ENCODE measurements around the gene TST.

The TST gene

DNA sequence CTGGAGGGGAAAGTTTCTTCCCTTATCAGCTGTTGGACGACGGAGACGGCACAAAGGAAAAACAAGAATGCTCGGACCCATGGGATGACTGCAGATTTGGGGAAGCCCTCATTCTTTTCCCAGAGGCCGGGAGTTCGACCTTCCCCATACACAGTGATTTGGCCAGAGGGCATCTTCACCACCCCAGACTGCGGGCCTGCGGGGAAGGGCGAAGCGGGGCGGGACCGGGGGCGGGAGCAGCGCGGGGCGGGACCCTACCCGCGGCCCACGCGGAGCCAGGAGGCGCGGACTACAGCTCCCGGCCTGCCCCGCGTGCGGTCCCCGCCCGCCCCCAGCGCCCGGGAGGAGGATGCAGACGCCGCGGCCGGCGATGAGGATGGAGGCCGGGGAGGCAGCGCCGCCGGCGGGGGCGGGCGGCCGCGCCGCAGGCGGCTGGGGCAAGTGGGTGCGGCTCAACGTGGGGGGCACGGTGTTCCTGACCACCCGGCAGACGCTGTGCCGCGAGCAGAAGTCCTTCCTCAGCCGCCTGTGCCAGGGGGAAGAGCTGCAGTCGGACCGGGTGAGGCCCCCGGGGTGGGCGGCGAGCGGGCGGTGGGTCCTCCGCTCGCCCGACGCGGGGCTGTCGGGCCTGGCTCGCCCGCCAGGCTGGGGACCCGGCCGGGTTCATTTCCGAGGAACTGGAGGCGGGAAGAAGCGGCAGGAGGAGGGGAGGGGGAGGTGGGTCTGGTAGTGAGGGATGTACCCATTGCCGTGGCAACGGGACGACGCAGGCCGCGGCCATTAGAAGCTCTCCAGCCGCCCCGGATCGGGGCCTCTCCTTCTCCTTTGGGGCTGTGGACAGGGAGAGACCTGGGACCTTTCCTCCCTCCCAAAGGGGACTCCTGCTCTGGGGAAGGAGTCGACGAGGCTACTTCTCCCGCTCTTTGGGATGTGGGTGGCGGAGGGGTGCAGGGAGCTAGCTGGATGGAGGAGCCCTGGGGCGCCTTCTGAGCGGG is 32.4 kb upstream of the TST start, which contains the start of gene KCTD17:
TSS of gene KCTD17 (plus strand) at position 352 of the 995 bp plus-strand sequence. CDS start at position 371, 19 bp downstream.
- DNase-seq = peak; percentile 74
- Mint-ChIP-seq H3K27me3 (ENCODE audit: low read depth, poor library complexity) (peaks cover 6% of the 10 kb centered on the region), H3K4me3 (peak within 1 kb of the TSS; percentile 88), H3K4me1 (peaks cover 19% of the 10 kb centered on the region), H3K9me3 (no peaks in the 10 kb centered on the region), H3K27ac (peak within 1 kb of the TSS; percentile 13), H3K36me3 (ENCODE audit: low read depth) (no peaks in the 10 kb centered on the region)
- TF ChIP-seq, protein P1, sequence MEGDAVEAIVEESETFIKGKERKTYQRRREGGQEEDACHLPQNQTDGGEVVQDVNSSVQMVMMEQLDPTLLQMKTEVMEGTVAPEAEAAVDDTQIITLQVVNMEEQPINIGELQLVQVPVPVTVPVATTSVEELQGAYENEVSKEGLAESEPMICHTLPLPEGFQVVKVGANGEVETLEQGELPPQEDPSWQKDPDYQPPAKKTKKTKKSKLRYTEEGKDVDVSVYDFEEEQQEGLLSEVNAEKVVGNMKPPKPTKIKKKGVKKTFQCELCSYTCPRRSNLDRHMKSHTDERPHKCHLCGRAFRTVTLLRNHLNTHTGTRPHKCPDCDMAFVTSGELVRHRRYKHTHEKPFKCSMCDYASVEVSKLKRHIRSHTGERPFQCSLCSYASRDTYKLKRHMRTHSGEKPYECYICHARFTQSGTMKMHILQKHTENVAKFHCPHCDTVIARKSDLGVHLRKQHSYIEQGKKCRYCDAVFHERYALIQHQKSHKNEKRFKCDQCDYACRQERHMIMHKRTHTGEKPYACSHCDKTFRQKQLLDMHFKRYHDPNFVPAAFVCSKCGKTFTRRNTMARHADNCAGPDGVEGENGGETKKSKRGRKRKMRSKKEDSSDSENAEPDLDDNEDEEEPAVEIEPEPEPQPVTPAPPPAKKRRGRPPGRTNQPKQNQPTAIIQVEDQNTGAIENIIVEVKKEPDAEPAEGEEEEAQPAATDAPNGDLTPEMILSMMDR (IDR thresholded peaks at IDR 0.05) = no peak

DNA sequence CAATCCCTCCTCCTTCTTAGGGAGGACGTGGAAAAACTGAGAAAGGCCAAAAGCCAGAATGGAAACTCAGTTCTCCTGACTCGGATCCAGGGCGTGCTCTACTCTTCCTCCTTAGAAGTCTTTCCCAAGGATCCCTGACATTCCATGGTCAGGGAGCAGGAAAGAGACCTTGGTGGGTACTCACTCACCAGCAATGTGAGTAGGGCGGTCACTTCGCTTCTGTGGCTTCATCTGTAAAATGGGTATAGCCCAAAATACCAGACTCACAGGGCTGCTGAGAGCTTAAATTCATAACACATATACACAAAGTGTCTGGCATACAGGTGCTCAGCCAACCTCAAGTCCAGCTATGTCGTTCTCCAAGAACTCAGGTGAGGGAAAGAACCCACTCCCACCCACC is 31.7 kb upstream of the TST start:
- no peak overlapping the region for H3K27ac Mint-ChIP-seq
- TF ChIP-seq, protein P1 (IDR thresholded peaks at IDR 0.05) = no peak
- peaks cover 6% of the 10 kb centered on the region for H3K27me3 Mint-ChIP-seq (ENCODE audit: low read depth, poor library complexity)
- H3K9me3 Mint-ChIP-seq = no peaks in the 10 kb centered on the region
- H3K4me1 Mint-ChIP-seq = peaks cover 19% of the 10 kb centered on the region
- no peak for DNase-seq
- H3K4me3 Mint-ChIP-seq = peak overlapping the region; percentile 88
- H3K36me3 Mint-ChIP-seq (ENCODE audit: low read depth) = no peaks in the 10 kb centered on the region

DNA sequence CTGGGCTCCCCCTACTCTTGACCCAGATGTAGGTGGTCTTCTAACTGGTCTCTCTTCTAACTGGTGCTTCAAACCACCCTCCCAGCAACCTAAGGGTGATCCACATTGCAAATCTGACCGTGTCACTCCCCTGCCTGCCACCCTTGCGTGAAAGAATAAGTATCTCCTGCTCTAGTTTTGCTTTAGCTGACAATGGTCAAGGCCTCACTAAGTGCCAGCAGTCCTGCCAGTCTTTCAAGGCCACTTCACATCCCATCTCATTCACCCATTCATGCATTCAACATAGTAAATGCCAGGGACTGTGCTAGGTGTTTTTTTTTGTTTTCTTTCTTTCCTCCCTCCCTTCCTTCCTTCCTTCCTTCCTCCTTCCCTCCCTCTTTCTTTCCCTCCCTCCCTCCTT is 30.0 kb upstream of the TST start:
- Mint-ChIP-seq H3K9me3 (no peaks in the 10 kb centered on the region), H3K27ac (no peak overlapping the region), H3K36me3 (ENCODE audit: low read depth) (no peaks in the 10 kb centered on the region), H3K27me3 (ENCODE audit: low read depth, poor library complexity) (peaks cover 9% of the 10 kb centered on the region), H3K4me3 (no peak overlapping the region), H3K4me1 (peaks cover 29% of the 10 kb centered on the region)
- no peak for DNase-seq
- TF ChIP-seq, protein P1 (IDR thresholded peaks at IDR 0.05) = no peak

DNA sequence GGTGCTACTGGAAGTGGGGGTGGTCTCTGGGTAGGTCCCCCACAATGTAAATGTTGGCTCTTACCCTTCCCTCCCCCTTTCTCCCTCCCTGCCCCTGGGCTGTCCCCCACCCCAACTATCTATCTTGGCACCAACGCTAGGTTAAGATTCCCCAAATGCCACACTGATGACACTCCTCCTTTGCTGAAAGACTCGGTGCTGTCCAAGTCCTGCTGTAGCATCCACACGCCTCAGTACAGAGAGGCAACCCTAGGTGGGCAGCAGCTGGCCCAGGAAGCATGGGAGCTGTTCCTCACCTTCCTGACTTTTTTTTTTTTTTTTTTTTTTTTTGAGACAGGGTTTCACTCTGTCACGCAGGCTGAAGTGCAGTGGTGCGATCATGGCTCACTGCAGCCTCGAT is 28.9 kb upstream of the TST start:
- Mint-ChIP-seq H3K9me3 (no peaks in the 10 kb centered on the region), H3K27ac (no peak overlapping the region), H3K36me3 (ENCODE audit: low read depth) (no peaks in the 10 kb centered on the region), H3K4me3 (no peak overlapping the region), H3K4me1 (peaks cover 33% of the 10 kb centered on the region), H3K27me3 (ENCODE audit: low read depth, poor library complexity) (peaks cover 8% of the 10 kb centered on the region)
- TF ChIP-seq, protein P1 (IDR thresholded peaks at IDR 0.05) = no peak
- no peak for DNase-seq

DNA sequence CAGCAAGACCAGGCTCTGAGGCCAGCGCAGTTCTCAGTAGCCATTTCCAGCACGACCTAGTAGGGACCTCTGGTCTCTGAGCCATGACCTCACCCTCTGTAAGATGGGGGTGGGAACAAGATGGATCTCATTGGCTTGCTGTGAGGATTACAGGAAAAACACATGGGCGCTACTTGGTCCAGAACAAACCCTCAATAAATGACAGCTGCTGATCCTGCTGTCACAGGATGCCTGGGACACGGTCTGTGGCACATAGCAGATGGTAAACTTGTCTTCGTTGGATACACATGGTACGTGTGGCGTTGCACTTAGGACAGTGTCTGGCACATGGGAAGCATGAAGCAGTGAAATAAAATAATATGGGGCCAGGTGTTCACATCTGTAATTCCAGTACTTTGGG is 27.8 kb upstream of the TST start:
- no peak overlapping the region for H3K27ac Mint-ChIP-seq
- H3K4me1 Mint-ChIP-seq = peaks cover 28% of the 10 kb centered on the region
- no peak overlapping the region for H3K4me3 Mint-ChIP-seq
- no peaks in the 10 kb centered on the region for H3K9me3 Mint-ChIP-seq
- no peak for DNase-seq
- peaks cover 3% of the 10 kb centered on the region for H3K27me3 Mint-ChIP-seq (ENCODE audit: low read depth, poor library complexity)
- no peaks in the 10 kb centered on the region for H3K36me3 Mint-ChIP-seq (ENCODE audit: low read depth)
- TF ChIP-seq, protein P1 (IDR thresholded peaks at IDR 0.05) = no peak
